22Rv1 (cell line): ENCODE results near the gene DNAL4.

Experiments
- CTCF ChIP-seq: fragments of 450-650 bp; IDR thresholded peaks from 2 replicates; pipeline ENCODE4 v1.5.1; 2017; ENCODE audit warnings: mild to moderate bottlenecking
- ZFX ChIP-seq: fragments of 450-650 bp; IDR thresholded peaks from 2 replicates; pipeline ENCODE4 v1.6.1; 2017; ENCODE audit warnings: antibody characterized with exemption, borderline replicate concordance

- no peak for TF ChIP-seq CTCF
- no peak for TF ChIP-seq ZFX
Measured at GRCh38 chr22:38729946-38730345, 64.0 kb downstream of the DNAL4 start.
